Activated B cell treated with CpG ODN at 0.5 μM for 24 hours (primary cell): ENCODE measurements around the gene LDB1. TPM values are rescaled to one million over a fixed set of nuclear protein-coding genes. Genes with fewer than 3 reads are reported as not detected.

Experiments used
- ATAC-seq: fragments of 200-7000 bp; cut with Tn5 transposase; one replicate; pipeline ENCODE4 v1.10.0; 2021; ENCODE audit warnings: low read depth, mild to moderate bottlenecking, moderate library complexity
- CTCF ChIA-PET: fragments of 350-600 bp; sonication (Branson Sonifier 250); formaldehyde crosslinking; loops from one replicate; lab custom pipeline; 2021; ENCODE audit warnings: antibody characterized with exemption; lab: Charles Lee
- POLR2A ChIA-PET: fragments of 350-600 bp; sonication (Branson Sonifier 250); formaldehyde crosslinking; loops from one replicate; lab custom pipeline; 2021; ENCODE audit warnings: antibody characterized with exemption; lab: Charles Lee
- DNase-seq: peaks from one replicate; pipeline ENCODE4 v3.0.0; 2022
- H3K27ac Mint-ChIP-seq: one replicate; pipeline ENCODE4 v1.8.0; 2020; ENCODE audit warnings: mixed read lengths
- H3K27me3 Mint-ChIP-seq: one replicate; pipeline ENCODE4 v1.8.0; 2021; ENCODE audit warnings: mixed read lengths
- H3K36me3 Mint-ChIP-seq: one replicate; pipeline ENCODE4 v1.8.0; 2021; ENCODE audit warnings: low read depth, mixed read lengths
- H3K4me1 Mint-ChIP-seq: one replicate; pipeline ENCODE4 v1.8.0; 2021; ENCODE audit warnings: mixed read lengths
- H3K4me3 Mint-ChIP-seq: one replicate; pipeline ENCODE4 v1.8.0; 2020; ENCODE audit warnings: mild to moderate bottlenecking, mixed read lengths
- H3K9me3 Mint-ChIP-seq: one replicate; pipeline ENCODE4 v1.8.0; 2020; ENCODE audit warnings: mixed read lengths
- intact Hi-C: fragments of 100-400 bp; cut with micrococcal nuclease; formaldehyde crosslinking; loops from one replicate; pipeline ENCODE4 v1.15.1; 2024
- total RNA-seq: library from RNA; stranded (reverse); gene quantifications from 2 replicates; pipeline ENCODE4 v1.2.3, GENCODE V29; 2022
- TF ChIP-seq, protein P1 (sequence below): fragments of 200-600 bp; IDR thresholded peaks from one replicate; pipeline ENCODE4 v1.8.0; 2022; ENCODE audit warnings: antibody characterized with exemption, mild to moderate bottlenecking

The LDB1 gene, protein sequence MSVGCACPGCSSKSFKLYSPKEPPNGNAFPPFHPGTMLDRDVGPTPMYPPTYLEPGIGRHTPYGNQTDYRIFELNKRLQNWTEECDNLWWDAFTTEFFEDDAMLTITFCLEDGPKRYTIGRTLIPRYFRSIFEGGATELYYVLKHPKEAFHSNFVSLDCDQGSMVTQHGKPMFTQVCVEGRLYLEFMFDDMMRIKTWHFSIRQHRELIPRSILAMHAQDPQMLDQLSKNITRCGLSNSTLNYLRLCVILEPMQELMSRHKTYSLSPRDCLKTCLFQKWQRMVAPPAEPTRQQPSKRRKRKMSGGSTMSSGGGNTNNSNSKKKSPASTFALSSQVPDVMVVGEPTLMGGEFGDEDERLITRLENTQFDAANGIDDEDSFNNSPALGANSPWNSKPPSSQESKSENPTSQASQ
- 54.0 and 61.9 TPM in 2 replicates for total RNA-seq

DNA sequence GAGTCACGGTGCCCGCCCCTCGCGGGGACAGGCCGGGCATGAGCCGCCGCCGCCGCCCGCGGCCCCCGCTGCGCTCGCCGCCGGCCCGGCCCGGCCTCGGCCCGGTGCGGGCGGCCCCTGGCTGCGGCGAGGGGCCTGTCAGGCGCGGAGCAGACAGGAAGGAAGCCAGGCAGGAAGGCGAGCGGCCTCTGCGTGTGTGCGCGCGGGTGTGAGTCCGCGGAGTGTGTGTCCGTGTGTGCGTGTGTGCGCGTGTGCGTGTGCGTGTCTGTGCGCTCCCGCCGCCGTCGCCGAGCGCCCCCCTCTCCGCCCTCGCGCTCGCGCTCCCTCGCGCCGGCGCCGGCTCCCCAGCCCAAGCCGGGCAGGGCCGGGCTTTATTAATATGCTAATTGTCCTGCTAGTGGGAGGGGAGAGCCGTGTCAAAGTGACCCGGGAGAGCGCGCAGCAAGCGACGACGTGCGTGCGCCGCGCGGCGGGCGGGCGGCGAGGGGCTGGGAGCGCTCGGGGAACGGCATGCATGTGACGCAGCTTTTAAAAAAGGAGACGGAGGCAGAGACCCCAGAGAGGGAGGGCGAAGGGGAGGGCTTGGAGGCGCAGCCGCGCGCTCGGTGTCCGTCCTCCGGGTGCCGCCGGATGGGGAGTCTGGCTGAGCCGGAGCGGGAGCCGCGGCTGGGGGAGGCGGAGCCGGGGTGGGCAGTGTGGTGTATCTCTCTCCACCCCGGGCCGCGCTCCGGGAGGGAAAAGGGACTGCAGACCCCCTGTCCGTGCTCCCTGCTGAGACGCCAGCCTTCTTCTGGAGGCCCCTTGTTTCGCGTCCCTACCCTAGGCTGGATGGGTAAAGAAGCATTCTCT lies at the start of gene LDB1:
Gene LDB1 (minus strand): TSS at position 227 of the 849 bp plus-strand sequence. CDS start 258 bp downstream, outside the sequence.
- ATAC-seq, result peak; percentile 67
- intact Hi-C loops, result loop anchor here (1.0 to 2.0 kb wide), 4 partner anchors 12 to 302 kb away; partner anchors contain the start of genes FBXL15, NOLC1 and OGA
- POLR2A ChIA-PET, result interaction anchor here (0.6 to 2.1 kb wide), 5 partner anchors 12 to 275 kb away, joined by 3 to 18 read pairs (median 3); partner anchors contain the start of genes NFKB2 and PPRC1

DNA sequence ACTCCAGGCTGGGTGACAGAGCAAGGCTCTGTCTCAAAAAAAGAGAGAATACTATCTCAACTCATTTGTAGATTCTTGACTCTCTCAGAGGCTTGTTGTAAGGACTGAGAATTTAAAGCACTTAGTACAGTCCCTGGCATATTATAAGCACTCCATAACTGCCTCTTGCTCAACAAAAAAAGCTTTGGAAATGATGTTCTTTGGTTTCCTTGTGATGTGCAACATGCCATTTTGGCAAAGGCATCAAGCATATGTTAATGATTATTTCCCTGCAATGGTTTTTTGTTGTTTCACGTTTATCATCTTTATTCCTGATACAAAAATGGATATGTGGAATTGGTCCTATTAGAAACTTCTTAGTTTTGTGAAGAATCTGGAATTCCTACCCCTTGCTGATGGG lies 47.7 kb upstream of the LDB1 start:
- Mint-ChIP-seq H3K36me3 (peaks cover 21% of the 10 kb centered on the region), H3K4me3 (no peak overlapping the region), H3K9me3 (no peaks in the 10 kb centered on the region), H3K4me1 (peaks cover 5% of the 10 kb centered on the region), H3K27me3 (no peaks in the 10 kb centered on the region), H3K27ac (no peak overlapping the region)
- ChIA-PET POLR2A (no interaction called here), CTCF (interaction anchor here (1.0 kb wide), 1 partner anchor 62 kb away, joined by 3 read pairs; no protein-coding TSS in a partner anchor)
- intact Hi-C loops, result loop anchor here (5.0 kb wide), 1 partner anchor 59 kb away; the partner anchor contains the start of gene ELOVL3
- no peak for ATAC-seq
- no peak for DNase-seq
- TF ChIP-seq, protein P1, sequence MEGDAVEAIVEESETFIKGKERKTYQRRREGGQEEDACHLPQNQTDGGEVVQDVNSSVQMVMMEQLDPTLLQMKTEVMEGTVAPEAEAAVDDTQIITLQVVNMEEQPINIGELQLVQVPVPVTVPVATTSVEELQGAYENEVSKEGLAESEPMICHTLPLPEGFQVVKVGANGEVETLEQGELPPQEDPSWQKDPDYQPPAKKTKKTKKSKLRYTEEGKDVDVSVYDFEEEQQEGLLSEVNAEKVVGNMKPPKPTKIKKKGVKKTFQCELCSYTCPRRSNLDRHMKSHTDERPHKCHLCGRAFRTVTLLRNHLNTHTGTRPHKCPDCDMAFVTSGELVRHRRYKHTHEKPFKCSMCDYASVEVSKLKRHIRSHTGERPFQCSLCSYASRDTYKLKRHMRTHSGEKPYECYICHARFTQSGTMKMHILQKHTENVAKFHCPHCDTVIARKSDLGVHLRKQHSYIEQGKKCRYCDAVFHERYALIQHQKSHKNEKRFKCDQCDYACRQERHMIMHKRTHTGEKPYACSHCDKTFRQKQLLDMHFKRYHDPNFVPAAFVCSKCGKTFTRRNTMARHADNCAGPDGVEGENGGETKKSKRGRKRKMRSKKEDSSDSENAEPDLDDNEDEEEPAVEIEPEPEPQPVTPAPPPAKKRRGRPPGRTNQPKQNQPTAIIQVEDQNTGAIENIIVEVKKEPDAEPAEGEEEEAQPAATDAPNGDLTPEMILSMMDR, result no peak

More for the DNA sequence above, at the start of gene LDB1:
- Mint-ChIP-seq H3K9me3 (no peaks in the 10 kb centered on the region), H3K27ac (peak within 1 kb of the TSS; percentile 94), H3K4me3 (peak within 1 kb of the TSS; percentile 94), H3K4me1 (peaks cover 55% of the 10 kb centered on the region), H3K27me3 (no peaks in the 10 kb centered on the region), H3K36me3 (peaks cover 2% of the 10 kb centered on the region)
- DNase-seq, result peak; percentile 73
- TF ChIP-seq, protein P1, result no peak
- CTCF ChIA-PET, result no interaction called here

DNA sequence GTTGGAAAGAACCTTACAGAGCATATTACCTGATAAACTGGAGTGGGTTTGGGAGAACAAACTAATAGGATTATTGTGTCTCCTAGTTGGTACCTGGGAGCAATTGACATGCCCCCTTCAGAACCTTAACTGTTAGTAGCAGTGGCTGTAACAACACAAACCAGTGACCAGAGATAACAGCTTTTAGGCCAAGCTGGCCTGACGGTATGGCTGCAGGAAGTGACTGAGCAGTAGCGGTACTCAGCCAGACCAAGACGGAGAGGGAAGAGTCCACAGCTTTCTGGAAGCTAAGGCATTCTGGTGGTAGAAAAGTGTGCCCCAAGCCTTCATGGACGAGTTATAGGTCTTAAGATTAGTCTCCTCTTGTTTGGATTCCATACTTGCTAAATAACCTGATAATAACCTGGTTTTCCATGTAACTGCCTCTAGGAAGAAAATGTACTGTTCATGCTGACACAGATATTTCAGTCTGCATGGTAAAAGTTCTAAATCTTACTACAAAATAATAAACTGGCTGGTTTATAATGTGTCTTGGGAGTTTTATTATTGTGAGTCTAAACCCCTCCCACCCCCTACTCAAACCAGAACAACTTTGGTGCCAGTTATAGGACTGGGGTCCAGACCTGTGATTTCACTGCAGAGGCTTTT lies 43.3 kb upstream of the LDB1 start:
- no peak for DNase-seq
- Mint-ChIP-seq H3K27ac (no peak overlapping the region), H3K4me3 (no peak overlapping the region), H3K27me3 (no peaks in the 10 kb centered on the region), H3K4me1 (no peaks in the 10 kb centered on the region), H3K36me3 (peaks cover 59% of the 10 kb centered on the region), H3K9me3 (no peaks in the 10 kb centered on the region)
- no peak for ATAC-seq
- POLR2A ChIA-PET, result no interaction called here
- intact Hi-C loops, result no loop called here
- CTCF ChIA-PET, result no interaction called here
- TF ChIP-seq, protein P1, result no peak

DNA sequence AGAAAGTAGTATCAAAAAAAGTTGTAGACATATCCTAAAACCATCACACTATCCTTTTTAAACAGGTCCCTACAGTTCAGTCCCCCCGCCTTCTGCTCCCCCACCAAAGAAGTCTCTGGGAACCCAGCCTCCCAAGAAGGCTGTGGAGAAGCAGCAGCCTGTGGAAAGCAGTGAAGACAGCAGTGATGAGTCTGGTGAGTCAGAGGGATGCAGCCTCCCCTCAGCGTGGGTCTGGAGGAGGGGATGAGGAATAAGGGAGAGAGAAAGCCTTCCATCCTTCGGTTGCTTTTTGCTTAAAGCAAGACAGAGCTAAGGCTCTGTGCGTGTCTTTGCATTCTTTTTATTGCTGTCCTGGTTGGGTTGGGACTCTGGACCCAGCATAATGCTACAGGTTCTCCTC lies 39.7 kb upstream of the LDB1 start:
- ATAC-seq, result no peak
- Mint-ChIP-seq H3K27ac (no peak overlapping the region), H3K4me1 (peaks cover 3% of the 10 kb centered on the region), H3K9me3 (no peaks in the 10 kb centered on the region), H3K36me3 (peaks cover 91% of the 10 kb centered on the region), H3K27me3 (no peaks in the 10 kb centered on the region), H3K4me3 (no peak overlapping the region)
- intact Hi-C loops, result loop anchor here (10.0 kb wide), 1 partner anchor 85 kb away; the partner anchor contains the start of genes GBF1 and PITX3
- no peak for DNase-seq
- POLR2A ChIA-PET, result no interaction called here
- TF ChIP-seq, protein P1, result no peak
- CTCF ChIA-PET, result interaction anchor here (2.3 kb wide), 1 partner anchor 9 kb away, joined by 11 read pairs; no protein-coding TSS in a partner anchor
